Measurements from ENCODE around the gene MLLT11.

The MLLT11 gene

GRCh38 chr1:151037032-151037431, 23.2 kb upstream of the MLLT11 start:
- H3K36me3 ChIP-seq (ENCODE audit: control insufficient read depth in 5 of 5, insufficient read depth in 5 of 5, low read length in 5 of 5): peaks cover 6 to 22% (median 20%) of the 10 kb centered on the region in 5 donors
- no peaks in the 10 kb centered on the region for H3K27me3 ChIP-seq (ENCODE audit: control insufficient read depth in 5 of 5, insufficient read depth in 4 of 5, low read length in 5 of 5)
- no peaks in the 10 kb centered on the region for H3K9me3 ChIP-seq (ENCODE audit: control insufficient read depth in 5 of 5, low read length in 5 of 5)
- no peak overlapping the region for H3K4me3 ChIP-seq (ENCODE audit: low read depth in 1 of 5, low read length in 5 of 5)
- peaks cover 0 to 5% (median 0%) of the 10 kb centered on the region in 5 donors for H3K4me1 ChIP-seq (ENCODE audit: control insufficient read depth in 5 of 5, insufficient read depth in 5 of 5, low read length in 5 of 5)
- H3K27ac ChIP-seq (ENCODE audit: low read depth, low read length): no peak overlapping the region
- peak overlapping the region in 1 of 5 donors; percentile 7 for H3K9ac ChIP-seq (ENCODE audit: low read length in 5 of 5)

GRCh38 chr1:151039521-151039920, 20.7 kb upstream of the MLLT11 start:
- Histone ChIP-seq H3K4me1 (ENCODE audit: control insufficient read depth in 5 of 5, insufficient read depth in 5 of 5, low read length in 5 of 5) (no peaks in the 10 kb centered on the region), H3K36me3 (ENCODE audit: control insufficient read depth in 5 of 5, insufficient read depth in 5 of 5, low read length in 5 of 5) (peaks cover 6 to 11% (median 9%) of the 10 kb centered on the region in 5 donors), H3K27me3 (ENCODE audit: control insufficient read depth in 5 of 5, insufficient read depth in 4 of 5, low read length in 5 of 5) (no peaks in the 10 kb centered on the region), H3K9ac (ENCODE audit: low read length in 5 of 5) (no peak overlapping the region), H3K27ac (ENCODE audit: low read depth, low read length) (no peak overlapping the region), H3K9me3 (ENCODE audit: control insufficient read depth in 5 of 5, low read length in 5 of 5) (no peaks in the 10 kb centered on the region), H3K4me3 (ENCODE audit: low read depth in 1 of 5, low read length in 5 of 5) (no peak overlapping the region)

GRCh38 chr1:151043163-151043562, 17.0 kb upstream of the MLLT11 start:
- Histone ChIP-seq H3K4me1 (ENCODE audit: control insufficient read depth in 5 of 5, insufficient read depth in 5 of 5, low read length in 5 of 5) (peaks cover 0 to 11% (median 7%) of the 10 kb centered on the region in 5 donors), H3K27ac (ENCODE audit: low read depth, low read length) (no peak overlapping the region), H3K9ac (ENCODE audit: low read length in 5 of 5) (no peak overlapping the region), H3K9me3 (ENCODE audit: control insufficient read depth in 5 of 5, low read length in 5 of 5) (no peaks in the 10 kb centered on the region), H3K27me3 (ENCODE audit: control insufficient read depth in 5 of 5, insufficient read depth in 4 of 5, low read length in 5 of 5) (no peaks in the 10 kb centered on the region), H3K36me3 (ENCODE audit: control insufficient read depth in 5 of 5, insufficient read depth in 5 of 5, low read length in 5 of 5) (no peaks in the 10 kb centered on the region), H3K4me3 (ENCODE audit: low read depth in 1 of 5, low read length in 5 of 5) (no peak overlapping the region)

GRCh38 chr1:151047591-151047924, 12.6 kb upstream of the MLLT11 start, which contains the start of gene C1orf56:
TSS of gene C1orf56 (plus strand) at chr1:151047751. CDS start at chr1:151047848, 97 bp downstream.
- Histone ChIP-seq H3K27me3 (ENCODE audit: control insufficient read depth in 5 of 5, insufficient read depth in 4 of 5, low read length in 5 of 5) (no peaks in the 10 kb centered on the region), H3K36me3 (ENCODE audit: control insufficient read depth in 5 of 5, insufficient read depth in 5 of 5, low read length in 5 of 5) (peaks cover 7 to 15% (median 12%) of the 10 kb centered on the region in 5 donors), H3K27ac (ENCODE audit: low read depth, low read length) (peak within 1 kb of the TSS; percentile 50), H3K4me3 (ENCODE audit: low read depth in 1 of 5, low read length in 5 of 5) (peak within 1 kb of the TSS; percentile 79 to 91 (median 82)), H3K9ac (ENCODE audit: low read length in 5 of 5) (peak within 1 kb of the TSS; percentile 66 to 92 (median 86)), H3K9me3 (ENCODE audit: control insufficient read depth in 5 of 5, low read length in 5 of 5) (no peaks in the 10 kb centered on the region), H3K4me1 (ENCODE audit: control insufficient read depth in 5 of 5, insufficient read depth in 5 of 5, low read length in 5 of 5) (peaks cover 2 to 22% (median 15%) of the 10 kb centered on the region in 5 donors)

- Histone ChIP-seq H3K27ac (ENCODE audit: low read depth, low read length) (peak overlapping the region; percentile 50), H3K27me3 (ENCODE audit: control insufficient read depth in 5 of 5, insufficient read depth in 4 of 5, low read length in 5 of 5) (no peaks in the 10 kb centered on the region), H3K36me3 (ENCODE audit: control insufficient read depth in 5 of 5, insufficient read depth in 5 of 5, low read length in 5 of 5) (peaks cover 10 to 20% (median 17%) of the 10 kb centered on the region in 5 donors), H3K9ac (ENCODE audit: low read length in 5 of 5) (peak overlapping the region; percentile 66 to 92 (median 86)), H3K4me1 (ENCODE audit: control insufficient read depth in 5 of 5, insufficient read depth in 5 of 5, low read length in 5 of 5) (peaks cover 2 to 22% (median 15%) of the 10 kb centered on the region in 5 donors), H3K4me3 (ENCODE audit: low read depth in 1 of 5, low read length in 5 of 5) (peak overlapping the region; percentile 79 to 91 (median 82)), H3K9me3 (ENCODE audit: control insufficient read depth in 5 of 5, low read length in 5 of 5) (no peaks in the 10 kb centered on the region)
Observed at GRCh38 chr1:151047925-151048644, 12.1 kb upstream of the MLLT11 start.

GRCh38 chr1:151048645-151049032, 11.6 kb upstream of the MLLT11 start:
- no peaks in the 10 kb centered on the region for H3K9me3 ChIP-seq (ENCODE audit: control insufficient read depth in 5 of 5, low read length in 5 of 5)
- peak overlapping the region; percentile 50 for H3K27ac ChIP-seq (ENCODE audit: low read depth, low read length)
- no peaks in the 10 kb centered on the region for H3K27me3 ChIP-seq (ENCODE audit: control insufficient read depth in 5 of 5, insufficient read depth in 4 of 5, low read length in 5 of 5)
- H3K36me3 ChIP-seq (ENCODE audit: control insufficient read depth in 5 of 5, insufficient read depth in 5 of 5, low read length in 5 of 5): peaks cover 11 to 26% (median 23%) of the 10 kb centered on the region in 5 donors
- H3K4me3 ChIP-seq (ENCODE audit: low read depth in 1 of 5, low read length in 5 of 5): peak overlapping the region in 4 of 5 donors; percentile 80 to 91 (median 82)
- H3K9ac ChIP-seq (ENCODE audit: low read length in 5 of 5): peak overlapping the region in 3 of 5 donors; percentile 66 to 92 (median 88)
- peaks cover 2 to 22% (median 15%) of the 10 kb centered on the region in 5 donors for H3K4me1 ChIP-seq (ENCODE audit: control insufficient read depth in 5 of 5, insufficient read depth in 5 of 5, low read length in 5 of 5)

- Histone ChIP-seq H3K36me3 (ENCODE audit: control insufficient read depth in 5 of 5, insufficient read depth in 5 of 5, low read length in 5 of 5) (peaks cover 14 to 34% (median 31%) of the 10 kb centered on the region in 5 donors), H3K9ac (ENCODE audit: low read length in 5 of 5) (no peak overlapping the region), H3K4me3 (ENCODE audit: low read depth in 1 of 5, low read length in 5 of 5) (no peak overlapping the region), H3K9me3 (ENCODE audit: control insufficient read depth in 5 of 5, low read length in 5 of 5) (no peaks in the 10 kb centered on the region), H3K27ac (ENCODE audit: low read depth, low read length) (no peak overlapping the region), H3K27me3 (ENCODE audit: control insufficient read depth in 5 of 5, insufficient read depth in 4 of 5, low read length in 5 of 5) (no peaks in the 10 kb centered on the region), H3K4me1 (ENCODE audit: control insufficient read depth in 5 of 5, insufficient read depth in 5 of 5, low read length in 5 of 5) (peaks cover 2 to 22% (median 15%) of the 10 kb centered on the region in 5 donors)
Observed at GRCh38 chr1:151049458-151049857, 10.7 kb upstream of the MLLT11 start.

GRCh38 chr1:151050051-151050688, 10.0 kb upstream of the MLLT11 start:
- H3K27ac ChIP-seq (ENCODE audit: low read depth, low read length): no peak overlapping the region
- H3K9me3 ChIP-seq (ENCODE audit: control insufficient read depth in 5 of 5, low read length in 5 of 5): no peaks in the 10 kb centered on the region
- no peak overlapping the region for H3K4me3 ChIP-seq (ENCODE audit: low read depth in 1 of 5, low read length in 5 of 5)
- no peaks in the 10 kb centered on the region for H3K27me3 ChIP-seq (ENCODE audit: control insufficient read depth in 5 of 5, insufficient read depth in 4 of 5, low read length in 5 of 5)
- H3K36me3 ChIP-seq (ENCODE audit: control insufficient read depth in 5 of 5, insufficient read depth in 5 of 5, low read length in 5 of 5): peaks cover 14 to 41% (median 38%) of the 10 kb centered on the region in 5 donors
- H3K9ac ChIP-seq (ENCODE audit: low read length in 5 of 5): no peak overlapping the region
- peaks cover 2 to 23% (median 16%) of the 10 kb centered on the region in 5 donors for H3K4me1 ChIP-seq (ENCODE audit: control insufficient read depth in 5 of 5, insufficient read depth in 5 of 5, low read length in 5 of 5)

GRCh38 chr1:151051356-151052009, 8.7 kb upstream of the MLLT11 start:
- no peaks in the 10 kb centered on the region for H3K27me3 ChIP-seq (ENCODE audit: control insufficient read depth in 5 of 5, insufficient read depth in 4 of 5, low read length in 5 of 5)
- H3K4me1 ChIP-seq (ENCODE audit: control insufficient read depth in 5 of 5, insufficient read depth in 5 of 5, low read length in 5 of 5): peaks cover 2 to 36% (median 30%) of the 10 kb centered on the region in 5 donors
- H3K9me3 ChIP-seq (ENCODE audit: control insufficient read depth in 5 of 5, low read length in 5 of 5): no peaks in the 10 kb centered on the region
- H3K27ac ChIP-seq (ENCODE audit: low read depth, low read length): no peak overlapping the region
- no peak overlapping the region for H3K4me3 ChIP-seq (ENCODE audit: low read depth in 1 of 5, low read length in 5 of 5)
- peaks cover 14 to 51% (median 49%) of the 10 kb centered on the region in 5 donors for H3K36me3 ChIP-seq (ENCODE audit: control insufficient read depth in 5 of 5, insufficient read depth in 5 of 5, low read length in 5 of 5)
- no peak overlapping the region for H3K9ac ChIP-seq (ENCODE audit: low read length in 5 of 5)
